SK-N-SH treated with all-trans-retinoic acid at 6 μM for 48 hours (cell line): ENCODE measurements around the gene TGFBI.

Experiments used
- ATAC-seq: fragments of 200-7000 bp; cut with Tn5 transposase; 3 replicates; pipeline ENCODE4 v1.9.1; 2020; ENCODE audit warnings: mild to moderate bottlenecking, moderate library complexity
- ARNTL ChIP-seq: fragments of 450-650 bp; formaldehyde crosslinking; IDR thresholded peaks from 2 replicates; pipeline ENCODE4 v1.5.0; 2020; ENCODE audit warnings: low read depth, mild to moderate bottlenecking, moderate library complexity, borderline replicate concordance
- BACH2 ChIP-seq: fragments of 250-450 bp; sonication (Bioruptor Pico); IDR thresholded peaks from 2 replicates; pipeline ENCODE4 v1.9.0; 2021; ENCODE audit warnings: mild to moderate bottlenecking, borderline replicate concordance
- CREB5 ChIP-seq: fragments of 250-450 bp; sonication (Bioruptor Pico); IDR thresholded peaks from 2 replicates; pipeline ENCODE4 v1.5.1; 2020; ENCODE audit warnings: low read depth, mild to moderate bottlenecking, moderate library complexity
- CSDC2 ChIP-seq: fragments of 250-450 bp; sonication (Bioruptor Pico); IDR thresholded peaks from 2 replicates; pipeline ENCODE4 v1.5.0; 2020; ENCODE audit warnings: mild to moderate bottlenecking, moderate library complexity
- CSRNP3 ChIP-seq: fragments of 250-450 bp; sonication (Bioruptor Pico); IDR thresholded peaks from 2 replicates; pipeline ENCODE4 v1.5.1; 2021; ENCODE audit warnings: mild to moderate bottlenecking, moderate library complexity
- ESRRG ChIP-seq: fragments of 250-450 bp; sonication (Bioruptor Pico); IDR thresholded peaks from 2 replicates; pipeline ENCODE4 v1.6.1; 2021; ENCODE audit warnings: mild to moderate bottlenecking
- GLIS3 ChIP-seq: fragments of 250-450 bp; sonication (Bioruptor Pico); IDR thresholded peaks from 2 replicates; pipeline ENCODE4 v1.5.0; 2020; ENCODE audit warnings: mild to moderate bottlenecking, moderate library complexity
- ISL1 ChIP-seq: fragments of 250-450 bp; sonication (Bioruptor Pico); IDR thresholded peaks from 2 replicates; pipeline ENCODE4 v2.1.2; 2022; ENCODE audit warnings: mild to moderate bottlenecking, moderate library complexity
- OSR1 ChIP-seq: fragments of 250-450 bp; sonication (Bioruptor Pico); IDR thresholded peaks from 2 replicates; pipeline ENCODE4 v1.8.0; 2022; ENCODE audit warnings: moderate library complexity, mild to moderate bottlenecking, inconsistent platforms
- POU6F1 ChIP-seq: fragments of 250-450 bp; sonication (Bioruptor Pico); IDR thresholded peaks from 2 replicates; pipeline ENCODE4 v1.8.0; 2021; ENCODE audit warnings: low read depth, mild to moderate bottlenecking, moderate library complexity, borderline replicate concordance
- RARB ChIP-seq: fragments of 250-450 bp; sonication (Bioruptor Pico); IDR thresholded peaks from 2 replicates; pipeline ENCODE4 v1.8.0; 2021; ENCODE audit warnings: mild to moderate bottlenecking, moderate library complexity
- SNAI2 ChIP-seq: fragments of 250-450 bp; sonication (Bioruptor Pico); IDR thresholded peaks from 2 replicates; pipeline ENCODE4 v1.5.0; 2020; ENCODE audit warnings: mild to moderate bottlenecking, moderate library complexity
- TOX ChIP-seq: fragments of 250-450 bp; sonication (Bioruptor Pico); IDR thresholded peaks from 2 replicates; pipeline ENCODE4 v1.8.0; 2021; ENCODE audit warnings: mild to moderate bottlenecking, moderate library complexity, borderline replicate concordance
- ZC3H10 ChIP-seq: fragments of 250-450 bp; sonication (Bioruptor Pico); IDR thresholded peaks from 2 replicates; pipeline ENCODE4 v1.5.1; 2021; ENCODE audit warnings: mild to moderate bottlenecking, moderate library complexity
- ZFP3 ChIP-seq: fragments of 250-450 bp; sonication (Bioruptor Pico); IDR thresholded peaks from 2 replicates; pipeline ENCODE4 v1.5.0; 2020; ENCODE audit warnings: mild to moderate bottlenecking, moderate library complexity
- ZFP30 ChIP-seq: fragments of 450-650 bp; formaldehyde crosslinking; IDR thresholded peaks from 2 replicates; pipeline ENCODE4 v1.5.0; 2022; ENCODE audit warnings: mild to moderate bottlenecking, moderate library complexity
- ZNF565 ChIP-seq: fragments of 450-650 bp; formaldehyde crosslinking; conservative IDR thresholded peaks from 2 replicates; pipeline ENCODE4 v1.5.0; 2020; ENCODE audit warnings: low read depth, mild to moderate bottlenecking, moderate library complexity
- ZNF70 ChIP-seq: fragments of 450-650 bp; formaldehyde crosslinking; IDR thresholded peaks from 2 replicates; pipeline ENCODE4 v1.5.0; 2020; ENCODE audit warnings: mild to moderate bottlenecking, moderate library complexity
- ZNF8 ChIP-seq: fragments of 450-650 bp; formaldehyde crosslinking; IDR thresholded peaks from 2 replicates; pipeline ENCODE4 v1.5.0; 2020; ENCODE audit warnings: mild to moderate bottlenecking, moderate library complexity
- TF ChIP-seq, protein P1 (sequence below): fragments of 250-450 bp; sonication (Bioruptor Pico); IDR thresholded peaks from 2 replicates; pipeline ENCODE4 v1.5.0; 2020; ENCODE audit warnings: mild to moderate bottlenecking, moderate library complexity

TGFBI gene

GRCh38 chr5:135996611-135997010 is 32.2 kb upstream of the TGFBI start:
- TF ChIP-seq, protein P1, sequence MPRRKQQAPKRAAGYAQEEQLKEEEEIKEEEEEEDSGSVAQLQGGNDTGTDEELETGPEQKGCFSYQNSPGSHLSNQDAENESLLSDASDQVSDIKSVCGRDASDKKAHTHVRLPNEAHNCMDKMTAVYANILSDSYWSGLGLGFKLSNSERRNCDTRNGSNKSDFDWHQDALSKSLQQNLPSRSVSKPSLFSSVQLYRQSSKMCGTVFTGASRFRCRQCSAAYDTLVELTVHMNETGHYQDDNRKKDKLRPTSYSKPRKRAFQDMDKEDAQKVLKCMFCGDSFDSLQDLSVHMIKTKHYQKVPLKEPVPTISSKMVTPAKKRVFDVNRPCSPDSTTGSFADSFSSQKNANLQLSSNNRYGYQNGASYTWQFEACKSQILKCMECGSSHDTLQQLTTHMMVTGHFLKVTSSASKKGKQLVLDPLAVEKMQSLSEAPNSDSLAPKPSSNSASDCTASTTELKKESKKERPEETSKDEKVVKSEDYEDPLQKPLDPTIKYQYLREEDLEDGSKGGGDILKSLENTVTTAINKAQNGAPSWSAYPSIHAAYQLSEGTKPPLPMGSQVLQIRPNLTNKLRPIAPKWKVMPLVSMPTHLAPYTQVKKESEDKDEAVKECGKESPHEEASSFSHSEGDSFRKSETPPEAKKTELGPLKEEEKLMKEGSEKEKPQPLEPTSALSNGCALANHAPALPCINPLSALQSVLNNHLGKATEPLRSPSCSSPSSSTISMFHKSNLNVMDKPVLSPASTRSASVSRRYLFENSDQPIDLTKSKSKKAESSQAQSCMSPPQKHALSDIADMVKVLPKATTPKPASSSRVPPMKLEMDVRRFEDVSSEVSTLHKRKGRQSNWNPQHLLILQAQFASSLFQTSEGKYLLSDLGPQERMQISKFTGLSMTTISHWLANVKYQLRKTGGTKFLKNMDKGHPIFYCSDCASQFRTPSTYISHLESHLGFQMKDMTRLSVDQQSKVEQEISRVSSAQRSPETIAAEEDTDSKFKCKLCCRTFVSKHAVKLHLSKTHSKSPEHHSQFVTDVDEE (CRISPR knock-in tag): no peak
- TF ChIP-seq ZC3H10: no peak
- TF ChIP-seq ZNF565 (CRISPR knock-in tag): no peak
- no peak for TF ChIP-seq POU6F1 (CRISPR knock-in tag)
- TF ChIP-seq OSR1 (CRISPR knock-in tag): no peak
- TF ChIP-seq CSDC2: no peak
- no peak for TF ChIP-seq ZFP3 (CRISPR knock-in tag)
- TF ChIP-seq CREB5: no peak
- no peak for TF ChIP-seq ZNF8 (CRISPR knock-in tag)
- no peak for TF ChIP-seq ISL1 (CRISPR knock-in tag)
- no peak for TF ChIP-seq ZNF70 (CRISPR knock-in tag)
- TF ChIP-seq, all 23 proteins: peak for 0
- ATAC-seq: no peak

DNA sequence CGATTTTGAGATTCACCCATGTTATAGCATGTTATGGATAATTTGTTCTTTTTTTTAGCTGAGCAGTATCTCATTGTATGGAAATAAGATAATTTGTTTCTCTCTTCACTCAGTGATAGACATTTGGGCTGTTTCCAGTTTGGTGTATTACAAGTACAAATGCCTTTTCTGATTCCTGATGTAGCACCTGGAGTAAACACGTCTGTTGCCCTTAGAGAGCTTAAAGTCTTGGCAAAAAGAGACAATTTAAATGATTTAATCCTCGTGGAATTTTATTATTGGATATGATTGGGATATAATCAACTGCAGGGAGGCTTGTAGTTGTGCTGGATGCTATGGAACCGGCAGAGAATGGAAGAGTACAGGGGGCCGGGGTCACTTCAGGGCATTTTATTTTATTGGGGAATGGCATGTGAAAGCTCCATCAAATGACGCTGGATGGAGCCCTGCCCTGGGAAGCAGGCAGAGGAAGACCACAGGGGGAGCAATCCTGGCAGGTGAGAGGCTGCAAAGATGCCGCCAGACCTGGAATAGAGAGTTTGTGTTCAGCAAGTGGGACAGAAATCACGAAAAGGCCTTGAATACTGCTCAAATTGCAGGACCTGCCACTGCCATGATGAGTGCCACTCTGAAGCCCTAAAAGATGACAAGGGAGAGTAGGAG is 31.0 kb upstream of the TGFBI start:
- ATAC-seq: no peak
- TF ChIP-seq CREB5 (no peak), ESRRG (CRISPR knock-in tag) (no peak), ZFP3 (CRISPR knock-in tag) (no peak), GLIS3 (no peak), ISL1 (CRISPR knock-in tag) (no peak), ZNF70 (CRISPR knock-in tag) (no peak), ZC3H10 (no peak), TOX (CRISPR knock-in tag) (no peak), RARB (no peak)
- TF ChIP-seq, protein P1 (CRISPR knock-in tag): no peak

- no peak for ATAC-seq
- TF ChIP-seq BACH2 (CRISPR knock-in tag) (no peak), ZNF70 (CRISPR knock-in tag) (no peak), ESRRG (CRISPR knock-in tag) (no peak), POU6F1 (CRISPR knock-in tag) (no peak), ZFP30 (no peak), ISL1 (CRISPR knock-in tag) (no peak), CSRNP3 (CRISPR knock-in tag) (no peak), ARNTL (no peak), RARB (no peak), ZFP3 (CRISPR knock-in tag) (no peak), SNAI2 (CRISPR knock-in tag) (no peak), CSDC2 (no peak), GLIS3 (no peak)
These were observed 29.9 kb upstream of the TGFBI start for GRCh38 chr5:135998889-135999288.
